ENCODE results near the gene DAB1.

DNA sequence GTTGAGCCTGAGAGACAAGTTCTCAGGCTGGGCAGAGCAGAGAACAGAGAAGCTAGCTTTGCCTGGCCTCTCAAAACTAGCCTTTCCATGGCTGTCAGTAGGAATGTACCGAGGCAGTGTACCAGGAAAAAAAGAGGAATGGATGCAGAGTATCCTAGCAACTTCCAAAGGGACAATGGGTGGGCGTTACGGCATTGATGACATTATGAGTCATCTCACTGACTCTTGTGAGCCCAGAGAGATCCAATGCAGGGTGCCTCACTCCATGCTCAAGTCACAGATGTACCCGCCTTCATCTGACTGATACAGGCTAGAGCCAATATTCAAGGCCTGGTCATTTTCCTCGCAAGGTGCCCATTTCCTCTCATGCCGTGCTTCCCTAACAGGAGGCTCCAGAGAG is 406.7 kb downstream of the DAB1 start:
- TF ChIP-seq EP300 (conservative IDR thresholded peaks at IDR 0.05; ENCODE audit: poor library complexity, severe bottlenecking) (no peak), REST (IDR thresholded peaks at IDR 0.05; ENCODE audit: borderline replicate concordance) (no peak), CTCF (IDR thresholded peaks at IDR 0.05; ENCODE audit: poor library complexity, severe bottlenecking) (no peak), TAF1 (IDR thresholded peaks at IDR 0.05; ENCODE audit: low read depth) (no peak), EZH2 (IDR thresholded peaks at IDR 0.05; ENCODE audit: borderline replicate concordance, insufficient read depth, low read length, poor library complexity, severe bottlenecking) (no peak)

All from neural cell (in vitro differentiated cells).